ENCODE measurements around the gene HTT. TPM values are rescaled to one million over a fixed set of nuclear protein-coding genes. Genes with fewer than 3 reads are reported as not detected.

Gene HTT
- total and polyA plus RNA-seq, 2 of the 13 experiments (the other 11 are each of a cell fraction or from before 2014, with no cell fraction given) = 17.5 to 19.5 TPM

DNA sequence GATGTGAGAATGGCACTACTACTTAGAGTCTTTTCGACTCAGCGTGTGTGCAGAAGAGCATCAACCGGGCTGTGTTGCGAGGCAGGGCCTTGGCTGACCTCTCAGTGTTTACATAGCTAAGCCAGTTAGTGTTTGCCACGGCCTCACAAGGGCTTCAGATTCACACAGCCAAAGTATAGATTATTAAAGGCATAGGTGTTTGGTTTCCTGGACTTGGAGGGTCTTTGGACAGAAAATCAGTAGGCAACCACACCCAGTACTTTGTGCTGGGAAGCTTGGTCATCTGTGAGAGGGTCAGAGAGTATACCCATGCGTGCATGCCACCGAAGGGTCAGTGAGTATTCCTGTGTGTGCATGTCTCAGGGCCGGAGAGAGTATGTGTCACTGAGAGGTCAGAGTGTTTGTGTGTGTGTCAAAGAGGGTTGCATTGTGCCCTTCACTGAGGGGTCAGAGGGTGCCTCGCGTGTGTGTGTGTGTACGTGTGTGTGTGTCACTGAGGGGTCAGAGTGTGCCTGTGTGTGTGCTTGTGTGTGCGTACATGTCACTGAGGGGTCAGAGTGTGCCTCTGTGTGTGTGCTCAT, 104.7 kb downstream of the HTT start (continued):
- TF ChIP-seq, protein P1, sequence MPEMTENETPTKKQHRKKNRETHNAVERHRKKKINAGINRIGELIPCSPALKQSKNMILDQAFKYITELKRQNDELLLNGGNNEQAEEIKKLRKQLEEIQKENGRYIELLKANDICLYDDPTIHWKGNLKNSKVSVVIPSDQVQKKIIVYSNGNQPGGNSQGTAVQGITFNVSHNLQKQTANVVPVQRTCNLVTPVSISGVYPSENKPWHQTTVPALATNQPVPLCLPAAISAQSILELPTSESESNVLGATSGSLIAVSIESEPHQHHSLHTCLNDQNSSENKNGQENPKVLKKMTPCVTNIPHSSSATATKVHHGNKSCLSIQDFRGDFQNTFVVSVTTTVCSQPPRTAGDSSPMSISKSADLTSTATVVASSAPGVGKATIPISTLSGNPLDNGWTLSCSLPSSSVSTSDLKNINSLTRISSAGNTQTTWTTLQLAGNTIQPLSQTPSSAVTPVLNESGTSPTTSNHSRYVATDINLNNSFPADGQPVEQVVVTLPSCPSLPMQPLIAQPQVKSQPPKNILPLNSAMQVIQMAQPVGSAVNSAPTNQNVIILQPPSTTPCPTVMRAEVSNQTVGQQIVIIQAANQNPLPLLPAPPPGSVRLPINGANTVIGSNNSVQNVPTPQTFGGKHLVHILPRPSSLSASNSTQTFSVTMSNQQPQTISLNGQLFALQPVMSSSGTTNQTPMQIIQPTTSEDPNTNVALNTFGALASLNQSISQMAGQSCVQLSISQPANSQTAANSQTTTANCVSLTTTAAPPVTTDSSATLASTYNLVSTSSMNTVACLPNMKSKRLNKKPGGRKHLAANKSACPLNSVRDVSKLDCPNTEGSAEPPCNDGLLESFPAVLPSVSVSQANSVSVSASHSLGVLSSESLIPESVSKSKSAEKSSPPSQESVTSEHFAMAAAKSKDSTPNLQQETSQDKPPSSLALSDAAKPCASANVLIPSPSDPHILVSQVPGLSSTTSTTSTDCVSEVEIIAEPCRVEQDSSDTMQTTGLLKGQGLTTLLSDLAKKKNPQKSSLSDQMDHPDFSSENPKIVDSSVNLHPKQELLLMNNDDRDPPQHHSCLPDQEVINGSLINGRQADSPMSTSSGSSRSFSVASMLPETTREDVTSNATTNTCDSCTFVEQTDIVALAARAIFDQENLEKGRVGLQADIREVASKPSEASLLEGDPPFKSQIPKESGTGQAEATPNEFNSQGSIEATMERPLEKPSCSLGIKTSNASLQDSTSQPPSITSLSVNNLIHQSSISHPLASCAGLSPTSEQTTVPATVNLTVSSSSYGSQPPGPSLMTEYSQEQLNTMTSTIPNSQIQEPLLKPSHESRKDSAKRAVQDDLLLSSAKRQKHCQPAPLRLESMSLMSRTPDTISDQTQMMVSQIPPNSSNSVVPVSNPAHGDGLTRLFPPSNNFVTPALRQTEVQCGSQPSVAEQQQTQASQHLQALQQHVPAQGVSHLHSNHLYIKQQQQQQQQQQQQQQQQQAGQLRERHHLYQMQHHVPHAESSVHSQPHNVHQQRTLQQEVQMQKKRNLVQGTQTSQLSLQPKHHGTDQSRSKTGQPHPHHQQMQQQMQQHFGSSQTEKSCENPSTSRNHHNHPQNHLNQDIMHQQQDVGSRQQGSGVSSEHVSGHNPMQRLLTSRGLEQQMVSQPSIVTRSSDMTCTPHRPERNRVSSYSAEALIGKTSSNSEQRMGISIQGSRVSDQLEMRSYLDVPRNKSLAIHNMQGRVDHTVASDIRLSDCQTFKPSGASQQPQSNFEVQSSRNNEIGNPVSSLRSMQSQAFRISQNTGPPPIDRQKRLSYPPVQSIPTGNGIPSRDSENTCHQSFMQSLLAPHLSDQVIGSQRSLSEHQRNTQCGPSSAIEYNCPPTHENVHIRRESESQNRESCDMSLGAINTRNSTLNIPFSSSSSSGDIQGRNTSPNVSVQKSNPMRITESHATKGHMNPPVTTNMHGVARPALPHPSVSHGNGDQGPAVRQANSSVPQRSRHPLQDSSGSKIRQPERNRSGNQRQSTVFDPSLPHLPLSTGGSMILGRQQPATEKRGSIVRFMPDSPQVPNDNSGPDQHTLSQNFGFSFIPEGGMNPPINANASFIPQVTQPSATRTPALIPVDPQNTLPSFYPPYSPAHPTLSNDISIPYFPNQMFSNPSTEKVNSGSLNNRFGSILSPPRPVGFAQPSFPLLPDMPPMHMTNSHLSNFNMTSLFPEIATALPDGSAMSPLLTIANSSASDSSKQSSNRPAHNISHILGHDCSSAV (CRISPR knock-in tag; IDR thresholded peaks at IDR 0.05; ENCODE audit: borderline replicate concordance) = no peak
- no peak for TF ChIP-seq RBAK (CRISPR knock-in tag; IDR thresholded peaks at IDR 0.05)
- TF ChIP-seq ZNF552 (CRISPR knock-in tag; IDR thresholded peaks at IDR 0.05; ENCODE audit: borderline replicate concordance) = no peak
- no peak for TF ChIP-seq ZNF891 (CRISPR knock-in tag; IDR thresholded peaks at IDR 0.05)
- TF ChIP-seq ZNF10 (CRISPR knock-in tag; IDR thresholded peaks at IDR 0.05; ENCODE audit: borderline replicate concordance, low read depth) = no peak
- TF ChIP-seq, protein P2, sequence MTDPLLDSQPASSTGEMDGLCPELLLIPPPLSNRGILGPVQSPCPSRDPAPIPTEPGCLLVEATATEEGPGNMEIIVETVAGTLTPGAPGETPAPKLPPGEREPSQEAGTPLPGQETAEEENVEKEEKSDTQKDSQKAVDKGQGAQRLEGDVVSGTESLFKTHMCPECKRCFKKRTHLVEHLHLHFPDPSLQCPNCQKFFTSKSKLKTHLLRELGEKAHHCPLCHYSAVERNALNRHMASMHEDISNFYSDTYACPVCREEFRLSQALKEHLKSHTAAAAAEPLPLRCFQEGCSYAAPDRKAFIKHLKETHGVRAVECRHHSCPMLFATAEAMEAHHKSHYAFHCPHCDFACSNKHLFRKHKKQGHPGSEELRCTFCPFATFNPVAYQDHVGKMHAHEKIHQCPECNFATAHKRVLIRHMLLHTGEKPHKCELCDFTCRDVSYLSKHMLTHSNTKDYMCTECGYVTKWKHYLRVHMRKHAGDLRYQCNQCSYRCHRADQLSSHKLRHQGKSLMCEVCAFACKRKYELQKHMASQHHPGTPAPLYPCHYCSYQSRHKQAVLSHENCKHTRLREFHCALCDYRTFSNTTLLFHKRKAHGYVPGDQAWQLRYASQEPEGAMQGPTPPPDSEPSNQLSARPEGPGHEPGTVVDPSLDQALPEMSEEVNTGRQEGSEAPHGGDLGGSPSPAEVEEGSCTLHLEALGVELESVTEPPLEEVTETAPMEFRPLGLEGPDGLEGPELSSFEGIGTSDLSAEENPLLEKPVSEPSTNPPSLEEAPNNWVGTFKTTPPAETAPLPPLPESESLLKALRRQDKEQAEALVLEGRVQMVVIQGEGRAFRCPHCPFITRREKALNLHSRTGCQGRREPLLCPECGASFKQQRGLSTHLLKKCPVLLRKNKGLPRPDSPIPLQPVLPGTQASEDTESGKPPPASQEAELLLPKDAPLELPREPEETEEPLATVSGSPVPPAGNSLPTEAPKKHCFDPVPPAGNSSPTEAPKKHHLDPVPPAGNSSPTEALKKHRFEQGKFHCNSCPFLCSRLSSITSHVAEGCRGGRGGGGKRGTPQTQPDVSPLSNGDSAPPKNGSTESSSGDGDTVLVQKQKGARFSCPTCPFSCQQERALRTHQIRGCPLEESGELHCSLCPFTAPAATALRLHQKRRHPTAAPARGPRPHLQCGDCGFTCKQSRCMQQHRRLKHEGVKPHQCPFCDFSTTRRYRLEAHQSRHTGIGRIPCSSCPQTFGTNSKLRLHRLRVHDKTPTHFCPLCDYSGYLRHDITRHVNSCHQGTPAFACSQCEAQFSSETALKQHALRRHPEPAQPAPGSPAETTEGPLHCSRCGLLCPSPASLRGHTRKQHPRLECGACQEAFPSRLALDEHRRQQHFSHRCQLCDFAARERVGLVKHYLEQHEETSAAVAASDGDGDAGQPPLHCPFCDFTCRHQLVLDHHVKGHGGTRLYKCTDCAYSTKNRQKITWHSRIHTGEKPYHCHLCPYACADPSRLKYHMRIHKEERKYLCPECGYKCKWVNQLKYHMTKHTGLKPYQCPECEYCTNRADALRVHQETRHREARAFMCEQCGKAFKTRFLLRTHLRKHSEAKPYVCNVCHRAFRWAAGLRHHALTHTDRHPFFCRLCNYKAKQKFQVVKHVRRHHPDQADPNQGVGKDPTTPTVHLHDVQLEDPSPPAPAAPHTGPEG (CRISPR knock-in tag; IDR thresholded peaks at IDR 0.05) = no peak
- TF ChIP-seq, protein P3, sequence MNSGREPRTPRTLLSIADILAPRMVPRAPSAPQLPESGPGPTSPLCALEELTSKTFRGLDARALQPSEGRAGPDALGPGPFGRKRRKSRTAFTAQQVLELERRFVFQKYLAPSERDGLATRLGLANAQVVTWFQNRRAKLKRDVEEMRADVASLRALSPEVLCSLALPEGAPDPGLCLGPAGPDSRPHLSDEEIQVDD (CRISPR knock-in tag; IDR thresholded peaks at IDR 0.05; ENCODE audit: borderline replicate concordance) = no peak
- TF ChIP-seq ZKSCAN1 (IDR thresholded peaks at IDR 0.05; ENCODE audit: low read length) = no peak
- TF ChIP-seq SRSF1 (optimal IDR thresholded peaks at IDR 0.05; ENCODE audit: low read depth, low read length) = no peak
- TF ChIP-seq KAT7 (CRISPR knock-in tag; IDR thresholded peaks at IDR 0.05; ENCODE audit: borderline replicate concordance) = no peak
- TF ChIP-seq, protein P4, sequence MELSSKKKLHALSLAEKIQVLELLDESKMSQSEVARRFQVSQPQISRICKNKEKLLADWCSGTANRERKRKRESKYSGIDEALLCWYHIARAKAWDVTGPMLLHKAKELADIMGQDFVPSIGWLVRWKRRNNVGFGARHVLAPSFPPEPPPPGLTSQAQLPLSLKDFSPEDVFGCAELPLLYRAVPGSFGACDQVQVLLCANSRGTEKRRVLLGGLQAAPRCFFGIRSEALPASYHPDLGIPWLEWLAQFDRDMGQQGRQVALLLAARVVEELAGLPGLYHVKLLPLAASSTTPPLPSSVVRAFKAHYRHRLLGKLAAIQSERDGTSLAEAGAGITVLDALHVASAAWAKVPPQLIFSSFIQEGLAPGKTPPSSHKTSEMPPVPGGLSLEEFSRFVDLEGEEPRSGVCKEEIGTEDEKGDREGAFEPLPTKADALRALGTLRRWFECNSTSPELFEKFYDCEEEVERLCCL (CRISPR knock-in tag; IDR thresholded peaks at IDR 0.05; ENCODE audit: borderline replicate concordance) = no peak
- TF ChIP-seq POLR2AphosphoS5 (IDR thresholded peaks at IDR 0.05; ENCODE audit: low read depth, low read length) = no peak

Measured in HepG2 (cell line).